GM19463 (cell line): ENCODE results near the gene RABGAP1L.
"Not testable (repeated sequence)": the region's sequence is repeated elsewhere in the genome, so short reads cannot be mapped to it uniquely, and the experiment has no call there.

Experiments
- ATAC-seq: cut with Tn5 transposase; IDR thresholded peaks from one replicate; pipeline ENCODE4 v1.9.1; 2021; ENCODE audit warnings: mild to moderate bottlenecking, moderate library complexity; ENCODE audit not compliant: unreplicated experiment

The RABGAP1L gene

DNA sequence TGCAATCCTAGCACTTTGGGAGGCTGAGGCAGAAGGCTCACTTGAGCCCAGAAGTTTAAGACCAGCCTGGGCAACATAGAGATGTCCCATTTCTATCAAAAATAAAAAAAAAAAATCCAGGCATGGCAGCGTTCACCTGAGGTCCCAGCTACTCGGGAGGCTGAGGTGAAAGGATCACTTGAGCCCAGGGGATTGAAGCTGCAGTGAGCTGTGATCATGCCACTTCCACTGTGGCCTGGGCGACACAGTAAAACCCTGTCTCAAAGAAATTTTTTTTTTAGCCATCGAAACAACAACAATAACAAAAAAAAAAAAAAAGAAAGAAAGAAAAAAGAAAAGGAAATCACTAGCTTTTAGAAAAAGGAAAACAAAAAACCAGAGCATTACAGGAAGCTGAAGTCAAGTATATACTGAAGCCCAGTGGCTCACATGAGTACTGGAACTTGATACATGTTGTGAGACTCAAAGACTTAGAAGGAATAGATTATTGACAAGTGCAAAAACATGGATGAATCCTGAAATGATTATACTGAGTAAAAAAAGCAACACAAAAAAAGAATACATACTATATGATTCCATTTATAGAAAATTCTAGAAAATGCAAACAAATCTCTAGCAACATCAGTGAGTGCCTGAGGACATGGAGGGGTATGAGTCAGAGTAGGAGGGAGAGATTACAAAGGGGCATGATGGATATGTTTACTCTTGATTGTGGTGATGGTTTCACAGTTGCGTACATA, 6.1 kb upstream of the RABGAP1L start:
- no peak for ATAC-seq

DNA sequence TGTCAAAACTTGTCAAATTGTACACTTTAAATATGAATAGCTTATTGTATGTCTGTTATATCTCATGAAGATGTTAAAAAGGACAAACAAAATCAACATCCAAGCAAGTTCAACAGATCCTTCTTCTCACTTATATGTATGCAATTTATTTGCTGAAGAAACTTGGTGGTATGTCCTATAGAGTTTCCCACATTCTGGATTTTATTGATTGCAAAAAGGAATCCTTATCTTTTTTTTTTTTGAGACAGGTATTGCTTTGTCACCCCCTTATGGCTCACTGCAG, 5.6 kb upstream of the RABGAP1L start:
- ATAC-seq: no peak

DNA sequence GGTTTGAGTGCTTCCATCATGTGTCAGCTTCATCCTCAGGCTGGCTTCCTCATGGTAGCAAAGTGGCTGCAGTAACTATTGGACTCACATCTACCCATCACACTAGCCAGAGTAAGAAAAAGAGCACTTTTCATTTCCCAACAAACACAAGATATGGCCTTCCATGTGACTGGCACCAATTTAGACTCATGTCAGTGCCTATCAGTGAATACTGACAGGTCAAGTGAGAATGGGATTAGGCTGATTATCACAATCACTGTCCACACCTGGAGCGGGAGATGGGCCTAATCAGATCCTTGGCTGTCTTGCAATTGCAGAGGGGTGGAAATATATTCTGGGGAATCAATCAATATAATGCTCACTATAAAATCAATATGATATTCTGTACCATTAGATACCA, 2.9 kb upstream of the RABGAP1L start:
- no peak for ATAC-seq

DNA sequence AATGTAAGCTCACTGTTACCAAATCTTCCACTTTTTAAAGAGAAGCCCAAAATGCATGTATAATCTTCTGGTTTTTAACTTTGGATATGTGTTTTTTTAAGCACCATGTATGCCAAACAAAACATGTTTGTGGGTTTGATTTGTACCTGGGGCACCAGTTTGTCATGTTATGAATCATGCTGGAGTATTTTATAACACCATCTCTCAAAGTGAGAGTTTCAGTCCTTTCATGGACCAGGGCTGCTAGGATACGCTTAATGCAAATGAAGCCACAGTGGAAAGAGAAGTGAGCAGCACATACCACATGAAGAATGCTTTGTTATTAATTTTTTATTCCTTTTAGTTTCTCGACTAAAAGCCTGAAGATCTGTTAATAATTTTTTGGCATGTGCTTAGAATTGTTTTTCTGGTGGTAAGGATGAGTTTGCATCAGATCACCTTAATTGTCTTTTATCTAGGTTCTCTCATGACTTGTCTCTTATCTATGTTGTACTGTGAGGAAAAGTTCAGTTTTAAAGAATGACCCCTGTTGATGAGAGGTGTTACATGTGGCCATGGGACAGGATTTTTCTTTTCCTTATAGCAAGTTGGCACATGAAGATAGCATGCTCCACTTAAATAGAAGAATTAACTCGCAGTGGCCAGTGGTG, 2.0 kb upstream of the RABGAP1L start:
- peak; percentile 49 for ATAC-seq

DNA sequence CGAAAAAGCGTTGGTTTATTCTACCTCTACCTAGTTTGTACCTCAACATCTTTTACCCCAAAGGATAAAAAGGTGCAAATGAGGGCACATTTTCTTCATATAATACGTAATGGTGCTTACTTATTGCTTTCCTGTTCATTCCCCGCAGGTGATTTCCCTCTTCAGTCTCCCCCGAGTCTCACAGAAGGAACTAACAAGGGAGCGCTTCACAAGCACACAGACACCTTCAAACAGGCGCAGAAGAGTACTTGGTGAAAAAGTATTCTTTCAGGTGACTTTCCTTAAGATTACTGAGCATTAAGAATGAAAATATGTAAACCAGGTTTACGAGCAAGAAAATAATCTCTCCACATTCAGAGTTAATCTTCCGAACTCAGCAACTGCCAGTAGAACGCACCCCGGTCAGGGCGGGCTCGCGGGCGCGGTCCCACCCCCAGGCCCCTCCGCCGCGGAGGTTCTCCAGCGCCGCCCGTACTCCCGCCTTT, 511 bp upstream of the RABGAP1L start:
- ATAC-seq: no peak

DNA sequence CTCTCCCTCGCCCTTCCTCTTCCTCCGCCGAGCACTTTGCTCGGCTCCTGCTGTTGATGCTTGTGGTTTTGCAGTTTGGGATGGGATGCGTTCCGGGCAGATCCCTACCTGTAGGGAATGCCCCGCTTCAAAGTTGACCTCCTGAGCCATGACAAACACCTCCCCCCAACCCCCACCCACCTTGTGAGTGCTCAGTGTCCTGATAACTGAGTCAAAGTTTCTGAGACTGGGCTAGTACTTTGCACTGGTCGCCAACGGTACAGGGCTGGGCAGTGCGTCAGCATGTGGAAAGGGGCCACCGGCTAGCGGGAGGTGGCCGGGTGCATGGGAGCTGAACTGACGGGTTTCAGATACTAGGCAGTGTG, 771 bp downstream of the RABGAP1L start:
- no peak for ATAC-seq

DNA sequence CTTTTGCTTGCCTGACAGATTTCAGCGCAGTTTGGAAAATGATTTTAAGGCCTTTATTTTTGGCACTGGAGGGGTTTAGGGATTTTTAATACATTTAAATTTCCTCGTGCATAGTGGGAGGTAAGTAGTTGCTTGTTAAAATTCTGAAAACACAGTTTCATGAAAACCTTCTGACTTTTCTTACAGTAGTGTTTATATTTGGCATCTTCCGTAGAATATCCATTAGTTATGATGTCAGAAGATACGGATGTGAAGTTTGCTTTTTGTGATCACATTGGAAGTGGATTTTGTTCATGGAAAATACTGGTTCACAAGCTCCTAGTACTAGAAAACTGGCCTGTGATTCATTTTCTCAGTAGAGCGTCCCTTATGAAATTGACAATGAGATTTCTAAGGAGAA, 1.3 kb downstream of the RABGAP1L start:
- ATAC-seq: no peak

DNA sequence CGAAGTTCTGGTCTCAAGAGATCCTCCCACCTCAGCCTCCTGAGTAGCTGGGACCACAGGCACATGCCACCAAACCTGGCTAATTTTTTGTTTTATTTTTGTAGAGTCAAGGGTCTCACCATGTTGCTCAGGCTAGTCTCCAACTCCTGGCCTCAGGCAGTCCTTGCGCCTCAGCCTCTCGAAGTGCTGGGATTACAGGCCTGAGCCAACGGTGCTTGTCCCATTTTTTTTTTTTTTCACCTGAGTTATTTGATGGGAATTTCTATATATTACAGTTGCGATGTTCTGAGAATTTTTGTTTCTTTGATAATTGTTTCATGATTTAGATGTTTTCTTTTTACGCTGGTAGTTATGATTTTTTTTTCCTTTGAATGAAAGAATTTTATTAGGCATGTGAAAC, 2.5 kb downstream of the RABGAP1L start:
- no peak for ATAC-seq

DNA sequence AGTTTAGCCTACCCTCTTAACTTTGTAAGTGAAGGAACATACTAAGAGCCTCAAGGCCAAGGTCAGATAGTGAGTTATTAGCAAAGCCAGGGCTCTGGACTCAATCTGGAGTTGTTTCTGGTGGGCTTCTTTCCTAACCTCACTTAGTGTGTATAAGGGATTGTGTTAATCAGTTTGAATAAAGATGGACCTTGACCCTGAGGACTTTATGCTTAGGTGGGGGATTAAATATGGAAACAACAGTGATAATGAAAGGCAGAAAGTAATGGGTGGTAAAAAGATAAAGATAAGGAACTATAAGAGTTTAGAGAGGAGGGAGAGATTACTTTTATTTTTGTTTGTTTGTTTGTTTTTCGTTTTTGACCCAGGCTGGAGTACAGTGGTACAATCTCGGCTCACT, 5.5 kb downstream of the RABGAP1L start:
- no peak for ATAC-seq

DNA sequence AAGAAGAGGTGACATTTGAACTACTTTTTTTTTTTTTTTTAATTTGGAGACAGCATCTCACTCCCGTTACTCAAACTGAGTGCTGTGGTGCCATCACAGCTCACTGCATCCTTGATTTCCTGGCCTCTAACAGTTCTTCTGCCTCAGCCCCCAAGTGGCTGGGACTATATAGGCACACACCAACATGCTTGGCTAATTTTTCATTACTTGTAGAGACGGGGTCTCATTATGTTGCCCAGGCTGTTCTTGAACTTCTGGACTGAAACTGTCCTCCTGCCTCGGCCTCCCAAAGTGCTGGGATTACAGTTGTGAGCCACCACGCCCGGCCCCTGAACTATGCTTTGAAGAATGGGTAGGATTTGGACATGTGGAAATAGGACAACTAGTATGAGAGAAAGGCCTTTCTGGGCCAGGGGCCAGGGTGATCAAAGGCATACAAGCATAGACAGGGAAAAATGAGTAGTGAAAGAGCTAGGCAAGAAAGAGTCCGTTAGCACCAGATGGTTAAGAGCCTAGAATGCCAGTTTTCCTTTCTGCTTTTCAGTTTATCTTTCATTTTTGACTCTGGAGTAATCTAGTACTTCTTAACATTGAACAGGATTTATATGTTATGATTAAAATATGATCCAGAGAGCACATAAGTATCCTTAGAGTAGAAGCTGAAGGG, 6.3 kb downstream of the RABGAP1L start:
- no peak for ATAC-seq

DNA sequence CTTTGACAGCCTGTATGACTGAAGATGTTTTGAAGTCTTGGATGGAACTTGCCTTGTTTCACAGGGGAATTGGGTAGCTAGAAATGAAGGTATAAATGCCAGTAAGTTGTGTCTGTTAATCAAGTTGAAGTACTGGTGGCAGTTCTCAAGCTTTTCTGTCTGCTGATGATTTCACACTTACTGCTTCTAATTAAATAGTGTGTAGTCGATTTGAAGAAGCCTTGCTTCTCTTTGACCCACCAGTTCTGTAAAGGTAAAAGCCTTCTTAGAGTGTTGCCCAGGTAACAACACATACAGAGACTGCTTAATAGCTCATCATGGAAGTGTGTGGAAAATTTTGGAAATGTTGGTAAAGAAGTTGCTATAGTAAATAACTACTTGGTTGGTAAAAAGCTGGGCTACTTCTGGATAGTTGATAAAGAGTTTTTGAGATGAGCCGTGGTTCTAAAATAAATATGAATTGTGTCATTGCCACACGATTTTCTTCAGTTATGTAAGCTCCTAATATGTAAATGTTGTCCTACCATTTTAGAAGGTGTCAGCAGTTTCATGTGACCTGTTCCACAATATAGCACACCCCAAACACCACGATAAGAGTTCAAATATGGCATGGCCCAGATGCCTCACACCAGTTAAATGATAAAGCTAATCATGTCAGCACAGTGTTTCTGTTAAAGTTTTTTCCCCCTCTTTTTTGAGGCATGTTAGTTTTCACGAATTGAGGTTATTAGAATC, 7.4 kb downstream of the RABGAP1L start:
- ATAC-seq: no peak

DNA sequence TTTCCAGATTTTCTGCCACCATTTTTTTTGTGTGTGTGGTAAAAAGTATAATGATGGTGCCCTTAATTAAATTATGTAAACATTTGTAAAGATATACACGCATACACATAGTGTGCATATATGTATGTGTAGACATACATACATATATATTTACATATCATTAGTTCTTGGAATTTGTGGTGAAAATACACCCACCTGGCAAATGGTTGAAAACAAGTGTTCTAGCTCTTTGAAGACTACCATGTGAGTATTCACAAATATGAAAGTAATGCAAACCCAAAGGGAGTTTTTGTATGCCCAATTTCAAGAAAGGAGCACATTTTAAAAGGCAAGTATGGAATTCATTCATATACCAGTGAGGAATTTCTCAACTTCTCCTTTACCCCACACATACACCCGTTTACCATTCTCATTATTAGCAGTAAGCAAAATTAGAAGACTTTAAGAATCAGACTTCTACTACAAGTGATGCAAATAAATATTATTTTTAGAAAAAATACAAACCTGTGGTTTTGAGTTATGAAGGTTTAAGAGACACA, 8.0 kb downstream of the RABGAP1L start:
- ATAC-seq: no peak

DNA sequence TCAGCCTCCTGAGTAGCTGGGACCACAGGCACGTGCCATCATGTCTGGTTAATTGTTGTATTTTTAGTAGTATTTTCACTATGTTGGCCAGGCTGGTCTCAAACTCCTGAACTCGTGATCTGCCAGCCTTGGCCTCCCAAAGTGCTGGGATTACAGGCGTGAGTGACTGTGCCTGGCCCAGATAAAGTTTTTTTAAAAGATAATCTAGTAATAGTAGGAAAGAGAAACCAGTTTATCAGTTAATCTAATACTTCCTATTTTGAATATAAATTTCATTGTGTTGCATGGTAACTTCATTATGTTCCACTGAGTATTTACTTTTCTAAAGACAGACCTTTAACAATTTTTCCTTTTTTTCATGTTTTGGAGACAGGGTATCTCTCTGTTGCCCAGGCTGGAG, 10.0 kb downstream of the RABGAP1L start:
- ATAC-seq: no peak

DNA sequence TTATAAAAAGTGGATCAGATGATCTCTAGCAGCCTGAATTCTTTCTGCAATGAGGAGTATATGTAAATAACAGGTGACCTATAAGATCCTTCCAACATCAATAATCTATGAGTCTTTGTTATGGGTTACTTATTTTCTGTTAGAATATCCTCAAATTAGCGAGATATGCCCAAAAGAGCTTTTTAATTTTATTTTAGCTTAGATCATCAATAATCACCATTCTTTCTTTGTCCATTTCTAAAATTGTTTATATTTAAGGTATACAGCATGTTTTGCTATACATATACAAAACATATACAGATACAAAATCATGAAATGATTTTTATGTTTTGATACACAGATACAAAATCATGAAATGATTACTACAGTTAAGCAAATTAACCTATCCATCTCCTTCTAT, 11.8 kb downstream of the RABGAP1L start:
- ATAC-seq: no peak

DNA sequence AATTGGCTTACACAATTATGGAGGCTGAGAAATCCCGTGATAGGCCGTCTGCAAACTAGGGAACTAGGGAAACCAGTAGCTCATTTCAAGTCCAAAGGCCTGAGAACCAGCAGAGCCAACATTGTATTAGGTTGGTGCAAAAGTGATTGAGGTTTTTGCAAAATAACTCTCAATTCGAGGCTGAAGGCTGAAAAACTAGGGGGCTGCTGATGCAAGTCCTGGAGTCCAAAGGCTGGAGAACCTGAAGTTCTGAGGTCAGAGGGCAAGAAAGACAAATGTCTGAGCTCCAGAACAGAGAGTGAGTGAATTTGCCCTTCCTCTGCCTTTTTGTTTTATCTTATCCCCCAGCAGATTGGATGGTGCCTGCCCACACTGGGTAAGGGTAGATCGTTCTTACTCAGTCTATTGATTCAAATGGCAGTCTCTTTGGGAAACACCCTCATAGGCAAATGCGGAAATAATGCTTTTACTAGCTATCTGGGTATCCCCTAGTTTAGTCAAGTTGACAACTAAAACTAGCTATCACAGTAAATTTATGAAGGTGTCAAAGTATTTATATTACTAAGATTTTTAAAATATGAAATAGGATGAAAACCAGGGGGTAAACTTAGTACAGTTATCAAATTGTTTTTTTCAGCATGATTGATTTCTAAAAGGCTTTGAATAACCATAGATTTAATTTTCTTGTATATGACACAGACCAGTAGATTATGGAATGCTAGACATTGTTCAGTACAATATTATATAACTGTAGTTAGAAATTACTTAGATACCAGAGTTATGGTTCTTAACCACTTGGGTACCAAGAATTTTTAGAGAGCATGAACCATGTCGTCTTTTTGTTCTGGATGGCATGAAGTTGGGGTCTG, 15.4 kb downstream of the RABGAP1L start:
- ATAC-seq: peak; percentile 63

DNA sequence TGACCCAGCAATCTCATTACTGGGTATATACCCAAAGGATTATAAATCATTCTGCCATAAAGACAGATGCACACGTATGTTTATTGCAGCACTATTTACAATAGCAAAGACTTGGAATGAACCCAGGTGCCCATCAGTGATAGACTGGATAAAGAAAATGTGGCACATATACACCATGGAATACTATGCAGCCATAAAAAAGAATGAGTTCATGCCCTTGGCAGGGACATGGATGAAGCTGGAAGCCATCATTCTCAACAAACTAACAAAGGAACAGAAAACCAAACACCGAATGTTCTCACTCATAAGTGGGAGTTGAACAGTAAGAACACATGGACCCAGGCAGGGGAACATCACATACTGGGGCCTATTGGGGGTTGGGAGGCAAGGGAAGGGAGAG, 19.1 kb downstream of the RABGAP1L start:
- not testable (repeated sequence) for ATAC-seq

DNA sequence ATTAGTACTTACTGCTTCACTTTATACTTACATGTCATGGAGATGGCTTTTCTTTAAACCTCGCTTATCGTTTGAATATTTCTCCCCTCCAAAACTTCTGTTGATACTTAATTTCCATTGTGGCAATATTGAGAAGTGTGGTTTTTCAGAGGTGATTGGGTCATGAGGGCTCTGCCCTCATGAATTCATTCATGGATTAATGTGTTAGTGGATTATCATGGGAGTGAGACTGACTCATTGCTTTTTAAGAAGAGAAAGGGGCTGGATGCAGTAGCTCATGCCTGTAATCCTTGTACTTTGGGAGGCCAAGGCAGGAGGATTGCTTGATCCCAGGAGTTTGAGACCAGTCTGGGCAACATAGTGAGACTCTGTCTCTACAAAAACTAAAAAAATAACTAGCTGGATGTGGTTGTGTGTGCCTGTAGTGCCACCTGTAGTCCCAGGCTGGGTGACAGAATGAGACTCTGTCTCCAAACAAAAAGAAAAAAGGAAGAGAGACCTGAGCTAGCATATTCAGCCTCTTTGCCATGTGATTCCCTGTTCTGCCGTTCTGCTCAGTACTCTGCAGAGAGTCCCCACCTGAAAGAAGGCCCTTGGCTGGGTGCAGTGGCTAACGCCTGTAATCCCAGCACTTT, 30.2 kb downstream of the RABGAP1L start:
- no peak for ATAC-seq

DNA sequence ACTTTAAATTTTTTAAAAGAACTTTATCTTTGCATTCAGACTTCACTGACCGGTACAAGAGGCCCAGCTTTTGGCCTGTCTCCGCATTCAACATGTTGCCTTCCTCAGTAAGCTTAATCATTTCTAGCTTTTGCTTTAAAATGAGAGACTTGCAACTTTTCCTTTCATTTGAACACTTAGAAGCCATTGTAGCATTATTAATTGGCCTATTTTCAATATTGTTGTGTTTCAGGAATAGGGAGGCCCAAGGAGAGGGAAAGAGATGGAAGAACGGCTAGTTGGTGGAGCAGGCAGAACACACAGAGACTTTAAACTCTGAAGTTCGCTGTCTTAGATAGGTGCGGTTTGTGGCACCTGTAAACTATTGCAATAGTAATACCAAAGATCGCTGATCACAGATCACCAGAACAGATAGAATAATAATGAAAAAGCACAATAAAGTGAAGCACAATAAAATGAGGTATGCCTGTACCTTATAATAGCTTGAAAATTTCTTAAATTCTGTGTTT, 31.4 kb downstream of the RABGAP1L start:
- no peak for ATAC-seq

DNA sequence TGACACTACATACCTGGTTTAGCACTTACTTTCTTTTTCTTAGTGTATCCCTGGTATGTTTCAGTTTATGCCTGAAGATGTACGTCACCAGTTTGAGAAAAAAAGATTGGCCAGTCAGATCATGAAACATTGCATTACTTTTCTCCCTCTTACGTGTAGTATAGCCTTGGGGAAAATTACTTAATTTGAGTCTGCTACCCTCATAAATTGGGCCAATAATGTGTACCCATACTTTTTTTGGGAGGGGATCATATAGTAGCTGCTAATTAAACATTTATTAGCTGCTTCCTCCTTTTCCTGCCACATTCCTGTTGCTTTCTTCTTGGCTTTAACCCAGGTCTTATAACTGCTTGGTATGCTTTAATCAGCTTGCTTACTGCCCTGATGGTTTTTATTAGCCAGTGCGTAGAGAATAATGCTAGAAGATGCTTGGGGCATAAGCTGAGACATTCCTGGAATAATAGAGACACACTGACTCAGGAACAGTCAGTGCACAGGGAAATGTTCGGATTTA, 32.1 kb downstream of the RABGAP1L start:
- no peak for ATAC-seq

DNA sequence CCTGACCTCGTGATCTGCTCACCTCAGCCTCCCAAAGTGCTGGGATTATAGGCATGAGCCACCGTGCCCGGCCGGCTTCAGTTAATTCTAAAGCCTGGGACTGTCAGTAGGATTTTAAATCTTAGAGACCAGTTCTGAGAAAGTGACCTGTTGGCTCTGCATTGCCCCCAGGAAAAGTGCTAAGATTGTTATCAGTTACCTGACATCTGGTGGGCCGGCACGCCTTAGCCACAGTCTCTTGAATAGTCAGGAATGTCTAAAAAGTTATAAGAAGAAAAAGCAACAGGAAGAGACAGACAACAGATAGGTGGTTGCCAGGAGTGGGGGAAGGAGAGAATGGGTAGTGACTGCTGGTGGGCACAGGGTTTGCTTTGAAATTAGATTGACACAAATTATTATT, 35.1 kb downstream of the RABGAP1L start:
- no peak for ATAC-seq
